WTC11 (cell line): ENCODE measurements around the gene FGF5.

Experiments used
- JAZF1 ChIP-seq: fragments of 250-450 bp; sonication (Bioruptor Pico); IDR thresholded peaks from 2 replicates; pipeline ENCODE4 v1.9.0; 2021; ENCODE audit warnings: moderate library complexity, mild to moderate bottlenecking, inconsistent platforms
- SP1 ChIP-seq: sonication (generic); formaldehyde crosslinking; conservative IDR thresholded peaks from 2 replicates; pipeline ENCODE4 v1.8.1; 2022; ENCODE audit warnings: missing genetic modification reagents
- TF ChIP-seq, protein P1 (sequence below): fragments of 200-600 bp; IDR thresholded peaks from 2 replicates; pipeline ENCODE4 v1.8.0; 2022; ENCODE audit warnings: antibody characterized with exemption

DNA sequence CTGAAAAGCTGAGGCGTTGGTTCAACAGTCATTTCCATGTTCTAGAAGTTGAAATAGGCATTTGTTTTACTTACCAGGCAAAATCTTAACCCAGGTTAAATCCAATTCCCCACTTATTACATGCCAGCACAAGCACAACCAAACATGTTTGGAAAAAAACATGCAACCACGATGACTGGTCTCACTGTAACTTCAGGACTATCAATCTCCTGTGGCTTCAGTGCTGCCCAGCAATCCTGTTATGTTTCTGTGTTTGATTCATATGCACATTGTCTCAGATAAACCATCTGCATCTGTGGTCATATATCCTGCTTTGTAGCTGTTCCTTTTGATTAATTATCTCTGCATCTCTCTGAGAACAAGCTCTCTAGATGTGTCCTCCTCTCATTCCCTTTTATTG is 40.9 kb upstream of the FGF5 start:
- TF ChIP-seq JAZF1, result no peak
- TF ChIP-seq, protein P1, sequence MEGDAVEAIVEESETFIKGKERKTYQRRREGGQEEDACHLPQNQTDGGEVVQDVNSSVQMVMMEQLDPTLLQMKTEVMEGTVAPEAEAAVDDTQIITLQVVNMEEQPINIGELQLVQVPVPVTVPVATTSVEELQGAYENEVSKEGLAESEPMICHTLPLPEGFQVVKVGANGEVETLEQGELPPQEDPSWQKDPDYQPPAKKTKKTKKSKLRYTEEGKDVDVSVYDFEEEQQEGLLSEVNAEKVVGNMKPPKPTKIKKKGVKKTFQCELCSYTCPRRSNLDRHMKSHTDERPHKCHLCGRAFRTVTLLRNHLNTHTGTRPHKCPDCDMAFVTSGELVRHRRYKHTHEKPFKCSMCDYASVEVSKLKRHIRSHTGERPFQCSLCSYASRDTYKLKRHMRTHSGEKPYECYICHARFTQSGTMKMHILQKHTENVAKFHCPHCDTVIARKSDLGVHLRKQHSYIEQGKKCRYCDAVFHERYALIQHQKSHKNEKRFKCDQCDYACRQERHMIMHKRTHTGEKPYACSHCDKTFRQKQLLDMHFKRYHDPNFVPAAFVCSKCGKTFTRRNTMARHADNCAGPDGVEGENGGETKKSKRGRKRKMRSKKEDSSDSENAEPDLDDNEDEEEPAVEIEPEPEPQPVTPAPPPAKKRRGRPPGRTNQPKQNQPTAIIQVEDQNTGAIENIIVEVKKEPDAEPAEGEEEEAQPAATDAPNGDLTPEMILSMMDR, result no peak
- TF ChIP-seq SP1 (CRISPR knock-in tag), result no peak
